GM20000 (cell line): ENCODE data around the gene PLCL2.

Experiments
- DNase-seq: peaks from one replicate; pipeline ENCODE4 v3.0.0; 2012; ENCODE audit warnings: low spot score
- CTCF ChIP-seq: IDR thresholded peaks from 2 replicates; pipeline ENCODE4 v1.5.1; 2012; ENCODE audit warnings: mild to moderate bottlenecking, control low read depth; ENCODE audit errors: extremely low read depth, missing control alignments

The PLCL2 gene

GRCh38 chr3:16935781-16936180 is 51.0 kb downstream of the PLCL2 start:
- no peak for TF ChIP-seq CTCF
- DNase-seq, result no peak

DNA sequence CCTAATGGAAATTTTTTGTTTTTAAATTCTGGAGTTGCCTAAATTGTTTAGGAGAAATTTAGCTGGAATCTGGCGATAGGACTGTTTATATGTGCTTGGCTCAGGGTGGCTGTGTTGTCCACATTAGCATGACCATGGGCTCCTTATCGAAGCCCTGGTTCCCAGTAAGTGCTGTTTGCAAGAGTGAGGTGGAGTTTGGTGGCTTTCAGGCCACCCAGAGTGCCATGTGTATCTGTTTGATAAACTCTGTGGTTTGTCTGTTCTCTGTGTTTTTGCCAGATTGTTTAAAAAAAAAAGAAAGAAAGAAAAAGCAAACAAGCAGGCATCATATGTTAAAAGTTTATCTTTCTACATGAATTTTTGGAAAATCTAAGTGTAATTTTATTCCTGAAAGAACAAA is 51.5 kb downstream of the PLCL2 start:
- TF ChIP-seq CTCF, result no peak
- no peak for DNase-seq

DNA sequence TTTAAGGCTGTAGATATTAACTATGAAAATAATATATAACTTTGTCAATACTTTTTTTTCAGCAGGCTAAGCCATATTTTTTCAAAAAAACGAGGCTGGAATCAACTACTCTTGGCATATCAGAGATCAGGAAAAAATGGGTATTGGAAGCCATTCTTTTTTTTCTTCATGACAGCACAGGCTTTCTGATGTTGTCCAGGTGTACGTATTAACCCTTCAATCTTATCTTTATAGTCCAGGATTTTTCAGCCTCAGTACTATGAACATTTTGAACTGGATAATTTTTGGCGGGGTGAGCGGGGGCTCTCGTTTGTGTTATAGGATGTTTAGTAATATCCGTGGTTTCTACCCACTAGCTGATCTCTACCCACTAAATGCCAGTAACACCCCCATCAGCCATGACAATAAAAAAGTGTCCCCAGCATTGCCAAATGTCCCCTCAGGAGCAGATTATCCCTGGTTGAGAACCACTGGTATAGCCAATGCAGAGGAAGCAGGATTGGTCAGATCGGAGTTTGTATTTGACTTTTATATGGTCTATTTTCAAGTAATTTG is 52.0 kb downstream of the PLCL2 start:
- DNase-seq, result no peak
- no peak for TF ChIP-seq CTCF

GRCh38 chr3:16937326-16937845 is 52.6 kb downstream of the PLCL2 start:
- DNase-seq, result no peak
- no peak for TF ChIP-seq CTCF

DNA sequence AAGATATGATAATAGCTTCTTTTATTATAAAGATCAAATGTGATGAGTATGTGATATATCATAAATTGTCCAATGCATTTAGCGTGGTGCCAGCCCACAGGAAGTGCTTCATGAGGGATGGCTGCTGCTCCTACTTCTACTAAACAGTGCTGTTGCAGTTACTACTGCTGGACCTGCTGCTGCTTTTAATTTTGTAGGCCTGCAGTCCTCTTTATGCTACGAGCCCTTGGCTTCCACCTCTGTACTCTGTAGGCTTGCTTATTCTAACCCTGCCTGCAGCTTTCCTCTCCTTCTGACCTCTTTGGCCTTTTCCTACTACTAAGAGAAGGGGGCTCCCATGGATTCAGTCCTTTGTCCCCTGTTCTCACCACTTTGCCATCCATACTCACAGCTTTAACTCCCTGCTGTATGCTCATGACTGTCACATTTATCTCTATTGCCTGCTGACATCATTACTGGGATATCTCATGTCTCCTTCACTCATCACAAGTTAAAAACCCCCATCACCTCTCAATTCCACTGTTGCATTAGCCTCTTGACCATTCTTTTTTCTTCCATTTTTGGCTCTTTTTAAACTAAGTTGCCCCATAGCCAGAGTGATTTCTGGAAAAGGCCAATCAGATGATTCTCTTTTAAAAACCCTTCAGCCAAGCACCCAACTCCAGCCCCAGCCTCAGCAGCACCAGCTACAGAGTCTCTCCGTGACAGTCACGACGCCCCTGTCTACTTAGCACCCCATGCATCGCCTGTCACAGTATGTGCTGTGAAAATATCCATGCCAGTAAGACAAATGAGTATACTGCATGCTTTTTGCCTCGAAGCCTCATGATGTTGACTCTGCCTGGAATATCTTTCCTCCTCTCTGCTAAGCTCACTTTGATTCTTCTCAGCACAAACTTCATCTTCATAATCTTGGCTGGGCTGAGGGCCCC is 56.3 kb downstream of the PLCL2 start:
- TF ChIP-seq CTCF, result no peak
- no peak for DNase-seq

DNA sequence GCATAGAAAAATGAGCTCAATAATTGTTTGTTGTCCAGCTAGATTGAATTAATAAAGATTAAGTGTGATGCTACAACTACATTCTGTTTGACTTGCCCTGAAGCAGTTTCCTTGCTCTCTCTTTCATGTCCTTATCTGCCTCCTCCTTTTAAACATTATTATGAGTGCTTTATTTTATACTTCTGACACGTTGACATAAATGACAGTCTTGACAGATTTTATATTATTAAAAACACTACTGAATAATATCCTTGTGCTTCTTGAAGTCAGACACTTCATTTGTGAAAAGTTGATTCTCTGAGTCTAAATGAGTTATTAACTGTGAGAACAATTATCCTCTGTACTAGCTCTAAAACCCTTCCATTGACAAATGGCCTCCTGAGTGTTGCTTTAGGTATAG is 58.2 kb downstream of the PLCL2 start:
- DNase-seq, result no peak
- TF ChIP-seq CTCF, result no peak

DNA sequence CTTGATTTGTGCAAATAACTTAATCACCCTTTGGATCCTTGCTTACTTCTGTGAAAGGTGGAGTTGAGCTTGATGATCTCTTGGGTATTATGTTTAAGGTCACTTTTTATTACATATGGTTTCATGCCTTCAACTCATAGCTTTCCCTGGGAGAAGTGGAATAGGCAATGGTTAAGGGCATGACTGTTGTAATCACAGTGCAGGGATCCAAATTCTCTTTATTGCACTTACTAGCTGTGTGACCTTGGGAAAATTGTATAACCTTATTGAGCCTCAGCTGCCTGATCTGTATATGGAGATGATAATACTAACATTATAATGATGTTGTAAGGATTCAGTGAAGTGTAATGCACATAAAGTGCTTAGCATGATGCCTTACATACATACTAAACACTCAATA is 59.1 kb downstream of the PLCL2 start:
- no peak for TF ChIP-seq CTCF
- DNase-seq, result no peak
